ENCODE results near the gene SCFD2.

The SCFD2 gene

DNA sequence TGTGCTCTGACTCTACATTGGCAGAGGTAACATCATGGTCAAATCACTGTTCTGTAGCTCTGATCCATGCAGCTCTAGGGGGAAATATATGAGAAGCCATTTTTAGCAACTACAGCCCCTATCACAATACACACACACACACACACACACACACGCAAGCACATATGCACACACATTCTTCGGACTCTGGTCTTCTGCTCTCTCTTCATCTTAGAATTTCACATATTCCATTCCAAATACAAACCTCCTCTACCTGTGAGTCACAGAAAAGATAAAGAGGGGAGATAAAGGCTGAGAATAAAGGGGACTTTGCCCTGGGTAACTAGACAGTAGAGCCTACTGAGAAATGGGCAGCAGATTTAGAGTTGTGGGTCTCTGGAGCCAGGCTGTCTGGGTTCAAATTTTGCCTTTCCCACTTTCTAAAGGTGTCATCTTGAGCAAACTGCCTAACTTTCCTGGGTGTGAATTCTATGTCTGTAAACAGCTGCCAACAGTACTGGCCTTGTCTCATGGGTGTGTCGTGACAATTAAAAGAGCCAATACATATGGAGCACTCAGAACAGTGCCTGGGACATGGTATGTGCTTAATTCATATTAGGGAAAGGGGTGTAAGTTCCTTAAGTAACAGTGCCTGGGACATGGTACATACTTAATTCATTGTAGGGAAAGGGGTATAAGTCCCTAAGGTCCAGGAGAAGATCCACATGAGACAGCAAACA, 515.3 kb downstream of the SCFD2 start:
- Histone ChIP-seq H3K9ac (ENCODE audit: low read length) (no peak overlapping the region), H3K4me2 (ENCODE audit: low read length) (no peak overlapping the region), H3K4me3 (ENCODE audit: low read length) (no peak overlapping the region), H3K79me2 (ENCODE audit: low read length) (no peaks in the 10 kb centered on the region), H3K4me1 (ENCODE audit: low read length) (no peaks in the 10 kb centered on the region), H3K9me3 (ENCODE audit: insufficient read depth, low read length) (no peaks in the 10 kb centered on the region), H2AFZ (ENCODE audit: low read depth, low read length) (no peak overlapping the region), H4K20me1 (ENCODE audit: insufficient read depth, low read length) (no peaks in the 10 kb centered on the region), H3K27me3 (ENCODE audit: low read depth, low read length) (no peaks in the 10 kb centered on the region), H3K27ac (ENCODE audit: low read length) (no peak overlapping the region), H3K36me3 (replicated peaks; ENCODE audit: low read depth, low read length) (no peaks in the 10 kb centered on the region)
- TF ChIP-seq CTCF (IDR thresholded peaks at IDR 0.05; ENCODE audit: low read depth, low read length) (no peak), EZH2phosphoT487 (IDR thresholded peaks at IDR 0.05; ENCODE audit: low read depth) (no peak)

DNA sequence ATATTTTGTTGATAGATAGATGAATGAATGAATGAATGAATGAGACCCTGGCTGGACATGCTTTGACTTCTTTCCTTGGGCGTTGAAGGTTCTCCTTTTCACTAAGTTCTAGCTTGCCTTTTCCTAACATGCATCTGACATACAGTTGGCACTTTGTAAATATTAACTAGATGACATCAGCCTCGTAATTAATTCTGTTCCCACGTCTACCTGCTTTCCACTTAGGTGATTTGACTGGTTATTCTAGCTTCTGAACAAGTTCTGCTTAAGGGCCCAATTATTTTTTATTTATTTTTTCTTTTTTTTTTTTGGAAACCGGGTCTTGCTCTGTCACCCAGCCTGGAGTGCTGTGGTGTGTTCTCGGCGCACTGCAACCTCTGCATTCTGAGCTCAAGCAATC, 517.6 kb downstream of the SCFD2 start:
- Histone ChIP-seq H3K9ac (ENCODE audit: low read length) (no peak overlapping the region), H3K9me3 (ENCODE audit: insufficient read depth, low read length) (no peaks in the 10 kb centered on the region), H3K36me3 (replicated peaks; ENCODE audit: low read depth, low read length) (no peaks in the 10 kb centered on the region), H4K20me1 (ENCODE audit: insufficient read depth, low read length) (no peaks in the 10 kb centered on the region), H3K4me3 (ENCODE audit: low read length) (no peak overlapping the region), H3K4me2 (ENCODE audit: low read length) (no peak overlapping the region), H3K4me1 (ENCODE audit: low read length) (peaks cover 13% of the 10 kb centered on the region), H3K79me2 (ENCODE audit: low read length) (no peaks in the 10 kb centered on the region), H3K27ac (ENCODE audit: low read length) (no peak overlapping the region), H3K27me3 (ENCODE audit: low read depth, low read length) (no peaks in the 10 kb centered on the region), H2AFZ (ENCODE audit: low read depth, low read length) (no peak overlapping the region)
- TF ChIP-seq CTCF (IDR thresholded peaks at IDR 0.05; ENCODE audit: low read depth, low read length) (no peak), EZH2phosphoT487 (IDR thresholded peaks at IDR 0.05; ENCODE audit: low read depth) (no peak)

- Histone ChIP-seq H3K4me2 (ENCODE audit: low read length) (no peak overlapping the region), H3K4me1 (ENCODE audit: low read length) (peaks cover 22% of the 10 kb centered on the region), H3K79me2 (ENCODE audit: low read length) (no peaks in the 10 kb centered on the region), H3K9me3 (ENCODE audit: insufficient read depth, low read length) (no peaks in the 10 kb centered on the region), H3K4me3 (ENCODE audit: low read length) (no peak overlapping the region), H3K27me3 (ENCODE audit: low read depth, low read length) (no peaks in the 10 kb centered on the region), H3K36me3 (replicated peaks; ENCODE audit: low read depth, low read length) (no peaks in the 10 kb centered on the region), H2AFZ (ENCODE audit: low read depth, low read length) (no peak overlapping the region), H3K27ac (ENCODE audit: low read length) (no peak overlapping the region), H4K20me1 (ENCODE audit: insufficient read depth, low read length) (no peaks in the 10 kb centered on the region), H3K9ac (ENCODE audit: low read length) (no peak overlapping the region)
- TF ChIP-seq EZH2phosphoT487 (IDR thresholded peaks at IDR 0.05; ENCODE audit: low read depth) (no peak), CTCF (IDR thresholded peaks at IDR 0.05; ENCODE audit: low read depth, low read length) (no peak)
Observed at GRCh38 chr4:52846502-52846901, 519.4 kb downstream of the SCFD2 start.

GRCh38 chr4:52844596-52844995, 521.3 kb downstream of the SCFD2 start:
- H3K27me3 ChIP-seq (ENCODE audit: low read depth, low read length) = no peaks in the 10 kb centered on the region
- no peaks in the 10 kb centered on the region for H3K36me3 ChIP-seq (replicated peaks; ENCODE audit: low read depth, low read length)
- no peak overlapping the region for H2AFZ ChIP-seq (ENCODE audit: low read depth, low read length)
- H3K27ac ChIP-seq (ENCODE audit: low read length) = no peak overlapping the region
- H3K4me3 ChIP-seq (ENCODE audit: low read length) = no peak overlapping the region
- H3K79me2 ChIP-seq (ENCODE audit: low read length) = no peaks in the 10 kb centered on the region
- peaks cover 22% of the 10 kb centered on the region for H3K4me1 ChIP-seq (ENCODE audit: low read length)
- H3K4me2 ChIP-seq (ENCODE audit: low read length) = no peak overlapping the region
- no peaks in the 10 kb centered on the region for H3K9me3 ChIP-seq (ENCODE audit: insufficient read depth, low read length)
- no peak for TF ChIP-seq CTCF (IDR thresholded peaks at IDR 0.05; ENCODE audit: low read depth, low read length)
- TF ChIP-seq EZH2phosphoT487 (IDR thresholded peaks at IDR 0.05; ENCODE audit: low read depth) = no peak
- no peaks in the 10 kb centered on the region for H4K20me1 ChIP-seq (ENCODE audit: insufficient read depth, low read length)
- H3K9ac ChIP-seq (ENCODE audit: low read length) = no peak overlapping the region
